GM12873 (cell line): ENCODE results near the gene CNPY1.

ENCODE experiments used
- TF ChIP-seq, protein P1 (sequence below): IDR thresholded peaks from 2 replicates; pipeline ENCODE4 v1.5.1; 2012; ENCODE audit warnings: low read depth, mild to moderate bottlenecking, moderate library complexity, low read length, control low read depth; ENCODE audit not compliant: insufficient read depth; ENCODE audit errors: missing control alignments

The CNPY1 gene

DNA sequence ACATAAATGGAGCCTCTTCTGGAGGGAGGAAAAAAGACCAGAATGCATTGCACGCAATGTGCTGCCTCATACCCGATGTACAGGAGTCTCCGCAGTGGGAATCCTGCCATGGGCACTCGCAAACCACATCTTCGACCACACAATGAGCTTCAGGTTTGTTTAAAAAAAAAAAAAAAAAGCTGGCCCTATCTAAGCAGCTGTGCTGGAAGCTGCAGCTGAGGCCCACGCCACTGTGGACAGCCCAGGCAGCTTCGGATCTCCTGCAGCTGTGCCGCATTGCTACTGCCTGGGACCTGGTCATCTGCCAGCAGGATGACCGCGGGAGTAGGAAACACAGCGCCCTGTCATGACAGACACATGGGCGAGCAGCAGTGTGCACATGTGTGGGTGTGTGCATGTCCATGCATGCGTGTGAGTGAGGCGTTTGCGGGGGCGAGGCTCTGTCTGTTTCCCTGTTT, 62.5 kb downstream of the CNPY1 start:
- TF ChIP-seq, protein P1, sequence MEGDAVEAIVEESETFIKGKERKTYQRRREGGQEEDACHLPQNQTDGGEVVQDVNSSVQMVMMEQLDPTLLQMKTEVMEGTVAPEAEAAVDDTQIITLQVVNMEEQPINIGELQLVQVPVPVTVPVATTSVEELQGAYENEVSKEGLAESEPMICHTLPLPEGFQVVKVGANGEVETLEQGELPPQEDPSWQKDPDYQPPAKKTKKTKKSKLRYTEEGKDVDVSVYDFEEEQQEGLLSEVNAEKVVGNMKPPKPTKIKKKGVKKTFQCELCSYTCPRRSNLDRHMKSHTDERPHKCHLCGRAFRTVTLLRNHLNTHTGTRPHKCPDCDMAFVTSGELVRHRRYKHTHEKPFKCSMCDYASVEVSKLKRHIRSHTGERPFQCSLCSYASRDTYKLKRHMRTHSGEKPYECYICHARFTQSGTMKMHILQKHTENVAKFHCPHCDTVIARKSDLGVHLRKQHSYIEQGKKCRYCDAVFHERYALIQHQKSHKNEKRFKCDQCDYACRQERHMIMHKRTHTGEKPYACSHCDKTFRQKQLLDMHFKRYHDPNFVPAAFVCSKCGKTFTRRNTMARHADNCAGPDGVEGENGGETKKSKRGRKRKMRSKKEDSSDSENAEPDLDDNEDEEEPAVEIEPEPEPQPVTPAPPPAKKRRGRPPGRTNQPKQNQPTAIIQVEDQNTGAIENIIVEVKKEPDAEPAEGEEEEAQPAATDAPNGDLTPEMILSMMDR, result no peak

DNA sequence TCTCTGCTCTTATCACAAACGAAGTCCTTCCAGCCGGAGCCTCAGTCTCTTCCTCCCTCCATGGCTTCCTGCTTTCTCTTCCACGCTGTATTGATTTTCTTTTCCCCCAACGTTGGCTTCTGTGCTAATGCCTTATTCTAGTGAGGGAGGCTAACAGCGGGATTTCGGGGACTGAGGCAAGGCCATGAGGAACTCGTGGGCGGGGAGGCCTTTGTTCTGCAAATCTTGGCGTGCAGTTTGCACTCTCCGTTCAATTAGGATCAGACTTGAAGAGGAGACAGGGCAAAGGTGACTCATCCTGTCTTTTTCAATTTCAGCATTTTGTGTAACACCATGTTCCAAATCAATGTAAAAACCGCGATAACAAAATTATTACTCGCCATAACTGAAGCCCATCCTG, 63.1 kb downstream of the CNPY1 start:
- TF ChIP-seq, protein P1, result no peak

DNA sequence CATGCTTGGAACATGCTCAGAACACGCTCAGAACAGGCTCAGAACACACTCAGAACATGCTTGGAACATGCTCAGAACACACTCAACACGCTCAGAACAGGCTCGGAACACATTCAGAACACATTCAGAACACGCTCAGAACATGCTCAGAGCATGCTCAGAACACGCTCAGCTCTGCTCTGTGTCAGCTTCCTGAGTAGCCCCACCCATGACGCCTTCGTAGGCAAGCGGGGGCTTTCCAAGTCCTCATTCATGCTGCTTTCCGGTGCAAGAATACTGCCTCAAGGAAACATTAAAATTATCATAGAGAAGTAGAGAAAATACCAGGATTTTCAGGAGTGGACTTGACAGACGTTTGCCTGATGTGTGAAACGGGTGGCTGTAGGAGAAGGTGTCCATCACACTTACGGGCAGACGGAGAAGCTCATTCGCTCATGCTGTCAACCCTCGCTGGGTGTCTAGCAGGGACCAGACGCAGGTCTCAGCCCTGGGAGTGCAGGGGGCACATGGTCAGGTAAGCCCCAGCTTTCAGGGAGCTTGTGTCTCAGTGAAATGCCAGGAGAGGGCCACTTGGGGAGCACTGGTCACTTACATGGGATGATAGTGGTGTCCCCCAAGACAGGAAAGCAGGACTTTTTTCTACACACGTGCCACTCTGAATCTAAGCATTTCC, 63.7 kb downstream of the CNPY1 start:
- TF ChIP-seq, protein P1, result no peak

DNA sequence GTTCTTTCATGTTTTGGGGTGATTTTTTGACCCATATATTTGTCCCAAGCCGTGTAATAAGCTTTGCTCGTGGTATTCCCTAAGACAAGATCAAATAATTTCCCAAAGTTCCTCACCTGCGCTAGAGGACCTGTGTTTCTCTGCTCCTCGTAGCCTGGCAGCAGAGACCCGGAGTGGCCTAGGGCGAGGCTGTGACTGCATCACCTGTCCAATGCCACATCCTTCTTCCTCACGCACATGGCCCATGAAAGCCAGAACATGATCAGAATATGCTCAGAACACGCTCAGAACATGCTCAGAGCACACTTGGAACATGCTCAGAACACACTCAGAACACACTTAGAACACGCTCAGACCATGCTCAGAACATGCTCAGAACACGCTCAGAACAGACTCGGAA, 64.6 kb downstream of the CNPY1 start:
- TF ChIP-seq, protein P1, result no peak

DNA sequence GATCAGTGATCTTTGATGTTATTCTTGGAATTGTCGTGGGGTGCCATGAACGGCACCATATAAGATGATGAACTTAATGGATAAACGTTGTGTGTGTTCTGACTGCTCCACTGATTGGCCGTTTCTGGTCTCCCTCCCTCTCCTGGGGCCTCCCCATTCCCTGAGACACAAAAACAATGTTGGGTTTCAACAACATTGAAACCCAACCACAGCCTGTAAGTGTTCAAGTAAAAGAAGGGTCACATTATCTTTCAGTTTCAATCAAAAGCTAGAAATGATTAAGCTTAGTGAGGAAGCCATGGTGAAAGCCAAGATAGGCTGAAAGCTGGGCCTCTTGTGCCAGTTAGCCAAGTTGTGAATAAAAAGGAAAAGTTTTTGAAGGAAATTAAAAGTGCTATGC, 68.9 kb downstream of the CNPY1 start:
- TF ChIP-seq, protein P1, result no peak

DNA sequence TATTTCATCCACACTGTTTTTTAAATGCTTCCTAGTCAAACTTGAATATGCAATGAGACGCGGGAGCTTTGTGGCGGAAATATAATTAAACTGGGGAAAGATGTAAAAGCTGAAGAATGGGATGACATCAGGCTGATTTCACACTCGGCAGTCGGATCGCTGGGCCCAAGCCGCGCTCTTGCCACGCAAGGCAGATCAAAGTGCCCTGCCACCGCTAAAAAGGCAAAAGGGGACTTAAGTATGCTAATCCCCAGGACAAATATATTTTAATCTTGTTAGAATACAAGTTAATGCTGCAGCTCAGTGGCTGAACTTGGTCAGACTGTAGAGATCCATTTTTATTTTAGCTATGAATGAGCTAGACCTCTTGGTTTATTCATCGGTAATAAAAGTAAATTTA, 74.6 kb downstream of the CNPY1 start:
- TF ChIP-seq, protein P1, result no peak

DNA sequence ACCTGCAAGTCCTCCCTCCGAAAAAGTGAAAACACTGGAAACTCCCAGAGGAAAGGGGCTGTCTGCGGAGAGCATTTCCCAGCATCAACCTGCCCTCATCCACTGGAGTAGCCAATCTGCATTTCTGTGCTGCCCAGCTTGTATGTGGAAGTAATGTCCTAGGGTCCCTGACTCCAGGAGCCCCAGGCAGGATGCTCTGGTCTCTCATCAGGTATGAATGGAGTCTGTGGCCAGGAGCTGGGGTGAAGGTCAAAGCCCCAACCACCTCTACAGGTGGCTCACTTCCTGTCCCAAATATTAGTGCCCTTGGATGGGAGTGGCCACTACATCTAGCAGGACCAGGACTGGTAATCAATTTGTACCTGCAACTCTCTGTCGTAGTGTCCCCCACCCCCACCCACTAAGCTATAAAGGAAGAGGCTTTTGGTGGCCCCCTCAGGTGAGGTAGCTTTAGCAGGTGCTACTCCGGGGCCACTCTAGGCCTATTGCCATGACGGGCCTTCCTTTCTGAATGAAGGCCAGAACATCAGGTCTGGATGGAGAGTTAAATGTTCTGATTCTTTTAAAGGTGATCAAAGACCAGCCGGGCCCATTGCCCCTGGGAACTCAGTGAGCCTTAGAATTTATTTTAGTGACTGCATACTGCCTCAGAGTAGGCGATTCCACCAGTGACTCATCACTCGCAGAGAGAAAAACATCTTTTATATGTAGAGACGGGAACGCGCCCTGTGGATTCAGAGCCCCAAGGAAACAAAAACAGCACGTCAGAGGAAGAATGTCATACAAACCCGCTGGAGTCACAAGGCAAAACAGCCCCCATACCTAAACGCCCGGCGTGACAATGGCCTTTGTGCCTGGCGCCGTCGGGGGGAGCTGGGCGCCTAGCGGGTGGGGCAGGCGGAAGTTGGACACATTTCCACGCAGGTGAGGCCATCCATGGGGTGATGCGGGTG, 75.4 kb downstream of the CNPY1 start:
- TF ChIP-seq, protein P1, result no peak
